CD14-positive monocyte (primary cell): Measurements from ENCODE around the gene IFT27. TPM values are rescaled to one million over a fixed set of nuclear protein-coding genes. Genes with fewer than 3 reads are reported as not detected.
A peak's percentile ranks its signal among the peaks of the same experiment; 100 is the strongest.

ENCODE experiments used
- DNase-seq, 3 donors: peaks; one replicate each; pipeline ENCODE4 v3.0.0-alpha.2; 2011 to 2022
- H2AFZ ChIP-seq: 2 replicates; pipeline ENCODE4 v1.6.0; 2012; ENCODE audit warnings: mild to moderate bottlenecking, low read depth, low read length, inconsistent platforms; ENCODE audit not compliant: insufficient read depth, poor library complexity, severe bottlenecking
- H3K27ac ChIP-seq, 2 donors: 1 replicate in 1 of 2; 2 replicates in 1 of 2; pipeline ENCODE4 v1.5.1; 2012 to 2013; ENCODE audit warnings: low read length in 2 of 2, control low read depth in 1 of 2, inconsistent platforms in 1 of 2, low read depth in 1 of 2, mild to moderate bottlenecking in 1 of 2
- H3K27me3 ChIP-seq, 2 donors: one replicate each; pipeline versions ENCODE4 v1.6.0 to v1.6.1; 2011 to 2013; ENCODE audit warnings: low read length in 2 of 2; ENCODE audit not compliant: control insufficient read depth in 2 of 2, insufficient read depth in 2 of 2
- H3K36me3 ChIP-seq, 2 donors: replicated peaks in 1 of 2; 1 replicate in 1 of 2; 2 replicates in 1 of 2; pipeline versions ENCODE4 v1.5.1 to v1.6.1; 2012 to 2013; ENCODE audit warnings: low read length in 2 of 2, control low read depth in 1 of 2, inconsistent platforms in 1 of 2, mild to moderate bottlenecking in 1 of 2; ENCODE audit not compliant: insufficient read depth in 2 of 2, control insufficient read depth in 1 of 2
- H3K4me1 ChIP-seq, 2 donors: 1 replicate in 1 of 2; 2 replicates in 1 of 2; pipeline versions ENCODE4 v1.5.1 to v1.6.1; 2012 to 2013; ENCODE audit warnings: low read length in 2 of 2, control low read depth in 1 of 2, inconsistent platforms in 1 of 2, mild to moderate bottlenecking in 1 of 2, moderate library complexity in 1 of 2; ENCODE audit not compliant: insufficient read depth in 2 of 2, control insufficient read depth in 1 of 2
- H3K4me2 ChIP-seq: replicated peaks from 2 replicates; pipeline ENCODE3; 2012; ENCODE audit warnings: low read length, moderate library complexity, mild to moderate bottlenecking; ENCODE audit not compliant: poor library complexity, severe bottlenecking; ENCODE audit errors: extremely low read depth
- H3K4me3 ChIP-seq, 3 experiments: fragments of 200-600 bp in 1 of 3; sonication (generic) in 1 of 3; replicated peaks in 1 of 3; 1 replicate in 2 of 3; 2 replicates in 1 of 3; pipeline ENCODE4 v1.5.1; 2011 to 2013; ENCODE audit warnings: low read length in 3 of 3, mild to moderate bottlenecking in 3 of 3, control low read depth in 2 of 3, low read depth in 2 of 3, inconsistent platforms in 1 of 3, moderate library complexity in 1 of 3
- H3K79me2 ChIP-seq: 2 replicates; pipeline ENCODE4 v1.6.0; 2012; ENCODE audit warnings: mild to moderate bottlenecking, control low read depth, inconsistent platforms, low read length, moderate library complexity; ENCODE audit not compliant: insufficient read depth
- H3K9ac ChIP-seq: 2 replicates; pipeline ENCODE4 v1.6.0; 2017; ENCODE audit warnings: low read length, mild to moderate bottlenecking; ENCODE audit not compliant: insufficient read depth, poor library complexity, severe bottlenecking
- H3K9me3 ChIP-seq, 2 donors: replicated peaks in 1 of 2; 1 replicate in 1 of 2; 2 replicates in 1 of 2; pipeline versions ENCODE4 v1.5.1 to v1.6.1; 2012 to 2013; ENCODE audit warnings: low read length in 2 of 2, control low read depth in 1 of 2; ENCODE audit not compliant: control insufficient read depth in 1 of 2, insufficient read depth in 1 of 2
- H4K20me1 ChIP-seq: 2 replicates; pipeline ENCODE4 v1.6.0; 2012; ENCODE audit warnings: mild to moderate bottlenecking, low read length, control low read depth, moderate library complexity; ENCODE audit not compliant: insufficient read depth
- H3K27ac Mint-ChIP-seq, 7 donors: one replicate each; pipeline ENCODE4 v1.8.0; 2020; ENCODE audit warnings: mild to moderate bottlenecking in 7 of 7, mixed read lengths in 7 of 7, moderate library complexity in 6 of 7, inconsistent platforms in 2 of 7
- H3K27me3 Mint-ChIP-seq, 3 donors: one replicate each; pipeline ENCODE4 v1.8.0; 2021 to 2022; ENCODE audit warnings: low read depth in 3 of 3, mild to moderate bottlenecking in 3 of 3, mixed read lengths in 3 of 3, moderate library complexity in 3 of 3, inconsistent platforms in 1 of 3
- H3K36me3 Mint-ChIP-seq, 2 donors: one replicate each; pipeline ENCODE4 v1.8.0; 2020; ENCODE audit warnings: mixed read lengths in 2 of 2, inconsistent platforms in 1 of 2, mild to moderate bottlenecking in 1 of 2
- H3K4me1 Mint-ChIP-seq: one replicate; pipeline ENCODE4 v1.8.0; 2020; ENCODE audit warnings: mild to moderate bottlenecking, mixed read lengths
- H3K4me3 Mint-ChIP-seq, 2 donors: one replicate each; pipeline ENCODE4 v1.8.0; 2020; ENCODE audit warnings: mild to moderate bottlenecking in 2 of 2, mixed read lengths in 2 of 2, moderate library complexity in 1 of 2
- H3K9me3 Mint-ChIP-seq, 7 donors: one replicate each; pipeline ENCODE4 v1.8.0; 2020 to 2022; ENCODE audit warnings: mixed read lengths in 7 of 7, mild to moderate bottlenecking in 6 of 7, moderate library complexity in 6 of 7, inconsistent platforms in 2 of 7
- CTCF ChIP-seq: fragments of 200-600 bp; IDR thresholded peaks from one replicate; pipeline ENCODE4 v1.8.0; 2022; ENCODE audit warnings: antibody characterized with exemption, mild to moderate bottlenecking
- WGBS: methylation state at CpG from one replicate; pipeline ENCODE4 v1.1.5; 2013; ENCODE audit warnings: missing lambda C conversion rate; ENCODE audit not compliant: insufficient coverage; 5-methylcytosine and 5-hydroxymethylcytosine counted together
- intact Hi-C, 2 donors: fragments of 100-400 bp; cut with micrococcal nuclease; formaldehyde crosslinking; loops; one replicate each; pipeline versions ENCODE4 v1.15.0 to v1.15.1; 2023
- polyA plus RNA-seq, 3 donors: library from polyadenylated mRNA; depleted of rRNA in 1 of 3; unstranded in 2 of 3; stranded (reverse) in 1 of 3; fragments of 300-500 nt in 2 of 3; fragments of >200 nt in 1 of 3; fragmentation: Illumina TruSeq in 2 of 3; gene quantifications; 1 replicate in 2 of 3; 2 replicates in 1 of 3; pipeline ENCODE4 v1.2.3, GENCODE V29; 2012 to 2021

The IFT27 gene
- polyA plus RNA-seq, 3 donors, result 12.5 to 16.9 (median 14.6) TPM

GRCh38 chr22:36775586-36775963, 344 bp downstream of the IFT27 start:
- intact Hi-C loops, result loop anchor here (5.0 to 10.0 kb wide), 2 partner anchors 241 to 248 kb away; partner anchors contain the start of gene EIF3D (in 1 of the 2)

GRCh38 chr22:36773935-36774334, 2.0 kb downstream of the IFT27 start:
- Histone ChIP-seq H3K9me3 (no peaks in the 10 kb centered on the region), H2AFZ (no peak overlapping the region), H3K27ac (no peak overlapping the region), H3K4me2 (no peak overlapping the region), H3K4me3 (no peak overlapping the region), H3K36me3 (no peaks in the 10 kb centered on the region), H3K4me1 (peaks cover 31 to 40% of the 10 kb centered on the region in 2 donors), H4K20me1 (no peaks in the 10 kb centered on the region), H3K79me2 (peaks cover 6% of the 10 kb centered on the region), H3K27me3 (no peaks in the 10 kb centered on the region), H3K9ac (no peak overlapping the region)
- no peak overlapping the region for H3K4me3 Mint-ChIP-seq
- TF ChIP-seq CTCF, result peak; percentile 58
- intact Hi-C loops, result loop anchor here in 1 of 2 donors (10.0 kb wide), 1 partner anchor 239 kb away; no protein-coding TSS in a partner anchor
- peaks cover 2 to 4% (median 3%) of the 10 kb centered on the region in 3 donors for H3K27me3 Mint-ChIP-seq
- peak; percentile 36 to 64 (median 58) for DNase-seq
- no peak overlapping the region for H3K27ac Mint-ChIP-seq
- peaks cover 0 to 1% (median 0%) of the 10 kb centered on the region in 7 donors for H3K9me3 Mint-ChIP-seq
- H3K4me1 Mint-ChIP-seq, result peaks cover 35% of the 10 kb centered on the region
- peaks cover 4 to 6% of the 10 kb centered on the region in 2 donors for H3K36me3 Mint-ChIP-seq
- 67% methylated on average over 3 of the region's 3 CpGs for WGBS

More at GRCh38 chr22:36775586-36775963, 344 bp downstream of the IFT27 start:
- H3K4me1 Mint-ChIP-seq, result peaks cover 27% of the 10 kb centered on the region
- no peak for TF ChIP-seq CTCF
- Histone ChIP-seq H3K4me2 (peak overlapping the region; percentile 86), H3K27ac (peak overlapping the region; percentile 34 to 76), H3K9me3 (no peaks in the 10 kb centered on the region), H3K9ac (peak overlapping the region; percentile 69), H4K20me1 (no peaks in the 10 kb centered on the region), H3K4me1 (peaks cover 24 to 35% of the 10 kb centered on the region in 2 donors), H2AFZ (peak overlapping the region; percentile 78), H3K36me3 (no peaks in the 10 kb centered on the region), H3K27me3 (no peaks in the 10 kb centered on the region), H3K4me3 (peak overlapping the region; percentile 65 to 80 (median 78)), H3K79me2 (peaks cover 6% of the 10 kb centered on the region)
- peaks cover 0 to 1% (median 0%) of the 10 kb centered on the region in 7 donors for H3K9me3 Mint-ChIP-seq
- WGBS, result 0% methylated on average over 17 of the region's 23 CpGs
- peaks cover 2 to 5% (median 4%) of the 10 kb centered on the region in 3 donors for H3K27me3 Mint-ChIP-seq
- peak overlapping the region; percentile 79 to 93 (median 90) for H3K27ac Mint-ChIP-seq
- H3K36me3 Mint-ChIP-seq, result peaks cover 4 to 6% of the 10 kb centered on the region in 2 donors
- peak overlapping the region; percentile 87 to 90 for H3K4me3 Mint-ChIP-seq
- DNase-seq, result no peak
